NCI-H146 treated with DMSO at 0.1 percent for 48 hours (cell line): ENCODE measurements around the gene BAG1.

ENCODE experiments used
- DNase-seq: peaks from one replicate; lab custom pipeline; 2025; ENCODE audit not compliant: unreplicated experiment; lab: John Stamatoyannopoulos, UW

Gene BAG1

GRCh38 chr9:33277484-33277883 lies 13.0 kb upstream of the BAG1 start:
- no peak for DNase-seq

GRCh38 chr9:33273972-33274328 lies 9.4 kb upstream of the BAG1 start:
- no peak for DNase-seq

GRCh38 chr9:33273266-33273971 lies 8.9 kb upstream of the BAG1 start:
- DNase-seq: no peak

- DNase-seq: no peak
Observed at GRCh38 chr9:33272061-33272460, 7.6 kb upstream of the BAG1 start.

- DNase-seq: no peak
Observed at GRCh38 chr9:33270146-33270545, 5.6 kb upstream of the BAG1 start.

GRCh38 chr9:33267151-33267767 lies 2.8 kb upstream of the BAG1 start:
- no peak for DNase-seq

GRCh38 chr9:33265211-33265865 lies 830 bp upstream of the BAG1 start:
- DNase-seq: no peak

- DNase-seq: no peak
Observed at GRCh38 chr9:33264003-33264472, 470 bp downstream of the BAG1 start.

GRCh38 chr9:33263131-33264002 lies 1.1 kb downstream of the BAG1 start:
- no peak for DNase-seq

- no peak for DNase-seq
Observed at GRCh38 chr9:33260372-33260771, 4.1 kb downstream of the BAG1 start.

- DNase-seq: no peak
Observed at GRCh38 chr9:33257276-33257675, 7.2 kb downstream of the BAG1 start.

GRCh38 chr9:33256236-33256635 lies 8.3 kb downstream of the BAG1 start:
- no peak for DNase-seq

- DNase-seq: no peak
Observed at GRCh38 chr9:33255471-33255870, 9.0 kb downstream of the BAG1 start.

- DNase-seq: no peak
Observed at GRCh38 chr9:33255014-33255413, 9.5 kb downstream of the BAG1 start.

GRCh38 chr9:33254211-33254610 lies 10.3 kb downstream of the BAG1 start:
- DNase-seq: no peak

GRCh38 chr9:33250458-33250995 lies 14.0 kb downstream of the BAG1 start:
- DNase-seq: no peak

GRCh38 chr9:33249983-33250382 lies 14.5 kb downstream of the BAG1 start:
- no peak for DNase-seq

GRCh38 chr9:33249087-33249658 lies 15.3 kb downstream of the BAG1 start:
- DNase-seq: no peak

- no peak for DNase-seq
Observed at GRCh38 chr9:33248606-33249005, 15.9 kb downstream of the BAG1 start.

GRCh38 chr9:33246269-33246860 lies 18.1 kb downstream of the BAG1 start:
- DNase-seq: no peak
